GM19467 (cell line): ENCODE results near the gene ZNF782.
A peak's percentile ranks its signal among the peaks of the same experiment; 100 is the strongest.
"Not testable (repeated sequence)": the region's sequence is repeated elsewhere in the genome, so short reads cannot be mapped to it uniquely, and the experiment has no call there.

Experiments used
- ATAC-seq: cut with Tn5 transposase; IDR thresholded peaks from one replicate; pipeline ENCODE4 v1.9.1; 2021; ENCODE audit warnings: mild to moderate bottlenecking, moderate library complexity; ENCODE audit not compliant: unreplicated experiment

ZNF782 gene

DNA sequence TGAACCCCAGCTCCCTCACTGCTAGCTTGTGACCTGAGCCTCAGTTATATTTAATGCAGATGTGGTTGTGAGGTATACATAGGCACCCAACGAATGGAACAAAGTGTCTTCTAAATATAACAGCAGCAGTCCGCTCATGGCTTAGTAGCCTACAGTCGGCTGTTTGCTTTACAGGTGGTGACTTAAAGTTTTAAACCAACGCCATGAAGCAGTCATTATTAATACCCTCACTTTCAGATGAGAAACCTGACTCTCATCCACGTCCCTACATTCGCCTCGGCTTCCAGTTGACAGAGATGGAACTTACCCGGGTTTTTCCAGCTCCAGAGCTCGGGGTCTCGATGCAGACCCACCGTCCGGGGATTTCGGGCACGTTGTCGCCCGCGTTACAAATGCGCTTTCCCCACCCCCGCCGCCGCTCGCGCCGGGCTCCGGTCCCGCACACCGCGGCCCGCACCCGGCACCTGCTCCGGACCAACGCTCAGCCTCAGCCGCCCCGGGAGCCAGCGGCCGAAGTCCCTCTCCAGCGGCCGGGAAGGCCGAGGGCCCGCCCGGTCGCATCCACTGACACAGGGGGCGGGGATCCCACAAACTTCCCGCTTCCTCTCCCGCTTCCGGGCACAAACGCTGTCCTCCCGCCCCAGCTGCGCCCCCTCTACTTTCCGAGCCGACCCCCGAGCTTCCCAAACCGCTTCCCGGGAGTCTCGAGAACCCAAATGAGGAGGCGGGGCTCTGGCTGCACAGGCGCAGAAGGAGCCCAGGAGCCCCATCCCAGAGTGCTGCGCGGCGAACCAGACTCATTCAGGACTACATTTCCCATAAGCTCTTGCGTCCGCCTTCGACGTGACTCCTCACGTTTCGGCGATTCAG, at the start of gene ZNF782:
Gene ZNF782 (minus strand): TSS at position 734 of the 870 bp plus-strand sequence. CDS start 2,553 bp downstream, outside the sequence.
- peak; percentile 87 for ATAC-seq

DNA sequence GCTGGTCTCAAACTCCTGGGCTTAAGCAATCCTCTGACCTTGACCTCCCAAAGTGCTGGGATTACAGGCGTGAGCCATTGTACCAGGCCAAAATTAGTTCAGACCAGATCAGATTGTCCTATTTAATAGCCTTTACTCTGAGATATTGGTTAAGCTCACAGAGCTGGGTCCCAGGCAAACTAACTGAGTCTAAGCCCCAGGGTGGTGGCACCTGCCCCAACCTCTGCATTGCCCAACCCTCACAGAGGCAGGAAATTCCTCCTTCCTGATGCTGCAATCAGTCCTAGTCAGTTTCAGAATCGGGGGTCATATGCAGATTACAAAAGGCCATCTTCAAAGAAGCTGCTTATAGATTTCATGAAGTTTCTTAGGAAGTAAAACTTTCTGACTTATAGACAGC, 45.7 kb upstream of the ZNF782 start:
- not testable (repeated sequence) for ATAC-seq

DNA sequence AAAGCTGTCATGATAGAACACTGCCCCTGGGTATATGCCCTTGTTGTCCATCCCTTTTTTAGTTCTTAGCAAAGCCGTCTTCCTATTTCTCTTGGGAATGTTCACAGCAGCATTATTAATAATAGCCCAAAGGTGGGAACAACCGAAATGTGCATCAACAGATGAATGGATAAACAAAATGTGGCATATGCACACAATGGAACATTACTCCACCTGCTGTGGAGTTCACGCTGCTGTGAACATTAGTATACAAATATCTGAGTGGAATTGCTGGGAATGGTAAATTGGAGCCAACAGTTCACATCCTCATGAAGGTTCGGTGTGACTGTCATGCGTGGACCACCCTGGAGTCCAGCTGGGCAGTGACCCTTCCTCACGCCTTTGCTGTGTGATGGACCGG, 37.8 kb upstream of the ZNF782 start:
- ATAC-seq, result no peak

DNA sequence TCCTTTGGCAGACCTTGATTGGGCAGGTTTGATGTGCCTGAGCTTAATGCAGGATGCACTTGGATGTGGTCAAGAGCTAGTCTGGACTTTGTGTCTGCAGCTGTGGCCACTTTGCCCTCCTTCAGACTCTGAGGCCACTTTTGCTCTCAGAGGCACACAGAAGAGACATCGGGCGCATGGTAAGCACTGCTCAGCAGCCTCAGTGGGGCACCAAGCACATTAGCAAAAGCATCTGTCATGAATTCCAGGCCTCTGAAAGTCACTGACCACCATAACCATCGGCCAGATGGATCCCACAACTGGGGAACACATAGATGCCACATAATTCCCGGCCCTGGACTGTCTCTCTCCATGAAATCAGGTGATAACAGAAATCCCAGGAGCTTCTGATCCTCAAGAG, 34.3 kb upstream of the ZNF782 start:
- no peak for ATAC-seq

DNA sequence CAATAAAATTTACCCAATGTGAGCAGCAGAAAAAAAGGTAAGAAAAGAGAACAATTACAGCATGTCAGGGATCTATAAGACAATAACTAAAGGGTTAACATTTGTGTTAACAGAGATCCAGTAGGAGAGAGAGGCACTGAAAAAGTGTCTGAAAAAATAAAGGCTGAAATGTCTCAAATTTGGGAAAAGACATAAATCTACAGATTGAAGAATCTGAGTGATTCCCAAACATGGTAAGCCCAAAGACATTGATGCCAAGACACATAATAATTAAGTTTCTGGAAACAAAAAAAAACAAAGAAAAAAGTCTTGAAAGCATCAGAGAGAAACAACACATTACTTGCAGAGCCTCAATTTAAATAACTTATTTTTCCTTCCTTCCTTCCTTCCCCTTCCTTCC, 31.1 kb upstream of the ZNF782 start:
- ATAC-seq, result no peak

DNA sequence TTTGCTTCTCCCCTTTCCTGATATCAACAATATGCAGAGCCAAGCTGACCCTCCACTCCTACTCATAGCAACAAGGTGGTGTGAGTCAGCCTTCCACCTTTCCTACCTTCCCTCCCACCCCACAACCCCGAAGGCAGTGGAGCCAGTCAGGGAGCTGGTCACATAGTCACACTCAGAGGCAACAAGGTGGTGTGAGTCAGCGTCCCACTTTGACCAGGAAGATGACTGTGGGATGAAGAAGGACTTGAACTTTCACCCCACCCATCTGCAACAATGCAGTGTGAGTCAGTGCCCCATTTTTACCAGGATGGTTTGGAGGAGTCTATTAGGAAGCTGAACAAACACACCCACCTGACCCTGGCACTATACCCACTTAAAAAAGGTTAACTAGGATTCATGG, 30.1 kb upstream of the ZNF782 start:
- no peak for ATAC-seq

DNA sequence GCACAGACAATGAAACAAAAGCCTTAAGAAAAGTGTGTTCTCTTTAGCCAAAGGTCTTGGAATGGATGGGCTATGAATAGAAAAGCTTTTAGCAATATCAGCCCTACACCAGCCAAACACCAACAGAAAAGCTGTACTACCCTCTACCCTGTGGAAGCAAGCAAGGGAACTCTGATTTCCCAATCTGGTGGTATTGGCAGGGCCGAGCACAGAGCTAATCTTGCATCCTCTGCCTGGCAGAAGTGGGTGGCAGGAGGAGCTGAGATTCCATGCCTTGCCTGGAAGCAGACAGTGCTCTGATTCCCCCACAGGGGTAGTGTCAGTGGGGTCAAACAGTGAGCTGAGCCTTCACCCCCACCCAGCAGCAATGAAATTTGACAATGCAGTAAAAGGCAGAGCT, 29.6 kb upstream of the ZNF782 start:
- ATAC-seq, result no peak

DNA sequence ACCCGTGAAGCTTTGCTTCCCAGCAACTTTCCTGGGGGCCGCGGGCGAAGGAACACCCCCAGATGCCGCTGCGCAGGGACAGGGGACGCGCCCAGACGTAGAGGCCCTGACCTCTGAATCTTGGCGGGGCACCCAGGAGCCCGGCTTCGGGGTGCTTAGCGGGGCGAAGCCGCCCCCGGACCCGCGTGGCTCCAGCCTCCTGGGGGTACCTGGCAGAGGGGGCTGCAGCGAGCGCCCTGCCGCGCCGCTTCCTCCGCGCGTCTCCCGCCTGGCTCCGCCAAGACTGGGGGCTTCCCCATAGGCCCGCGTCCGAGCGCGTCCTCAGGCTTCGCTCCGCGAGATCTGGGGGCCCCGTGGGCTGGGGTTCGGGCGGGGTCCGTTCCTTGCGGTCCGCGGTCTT, 23.0 kb upstream of the ZNF782 start:
- no peak for ATAC-seq

DNA sequence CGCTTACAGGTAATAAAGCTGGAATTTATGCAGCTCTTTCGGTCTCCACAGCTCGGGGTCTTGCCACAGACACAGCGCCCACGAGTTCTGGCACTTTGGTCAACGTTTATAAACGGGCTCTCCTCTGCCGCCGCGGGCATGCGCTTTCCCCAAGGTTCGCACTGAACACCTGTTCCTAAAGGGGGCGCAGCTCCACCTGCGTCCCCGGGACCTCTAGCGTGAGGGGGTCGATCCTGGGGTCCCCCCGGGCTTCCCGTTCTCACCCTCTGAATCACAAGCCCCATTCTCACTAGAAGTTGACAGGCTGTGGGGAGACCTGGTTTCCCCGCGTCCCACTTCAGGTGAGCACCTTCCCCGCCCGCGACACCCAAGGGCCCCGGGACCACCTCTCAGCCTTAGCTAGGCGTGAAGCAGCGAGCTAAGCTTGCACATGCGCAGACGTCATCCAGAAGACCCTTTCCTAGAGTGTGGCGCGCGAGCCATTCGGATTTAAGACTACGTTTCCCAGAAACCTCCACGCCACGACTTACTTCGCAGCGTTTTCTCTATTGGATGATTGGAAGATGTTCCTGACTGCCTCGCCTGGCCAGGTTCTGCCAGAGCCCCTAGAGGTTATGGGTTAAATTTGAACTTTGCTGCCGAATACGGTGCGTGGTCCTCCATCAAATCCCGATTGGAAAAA, 21.3 kb upstream of the ZNF782 start:
- peak; percentile 62 for ATAC-seq

DNA sequence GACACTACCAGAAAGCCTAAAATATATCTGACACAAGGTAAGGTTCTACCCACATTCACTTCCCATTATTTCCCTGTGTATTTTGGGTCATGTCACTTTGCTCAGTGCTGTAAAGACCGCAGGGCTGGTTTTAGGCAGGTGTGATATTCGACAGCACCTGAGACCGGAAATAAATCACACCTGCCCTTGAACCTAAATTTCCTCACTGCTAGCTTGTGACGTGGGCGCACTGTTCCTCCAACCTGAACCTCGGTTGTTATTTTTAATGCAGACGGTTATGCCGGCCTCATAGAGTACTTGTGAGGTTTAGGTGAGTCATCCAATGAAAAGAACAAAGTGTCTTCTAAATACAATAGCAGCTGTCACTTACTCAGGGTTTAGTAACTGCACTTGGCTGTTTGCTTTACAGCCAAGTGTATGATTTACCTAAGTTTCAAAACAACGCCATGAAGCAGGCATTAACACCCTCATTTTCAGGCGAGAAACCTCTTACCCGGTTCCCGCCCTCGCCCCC, 20.7 kb upstream of the ZNF782 start:
- peak; percentile 53 for ATAC-seq

DNA sequence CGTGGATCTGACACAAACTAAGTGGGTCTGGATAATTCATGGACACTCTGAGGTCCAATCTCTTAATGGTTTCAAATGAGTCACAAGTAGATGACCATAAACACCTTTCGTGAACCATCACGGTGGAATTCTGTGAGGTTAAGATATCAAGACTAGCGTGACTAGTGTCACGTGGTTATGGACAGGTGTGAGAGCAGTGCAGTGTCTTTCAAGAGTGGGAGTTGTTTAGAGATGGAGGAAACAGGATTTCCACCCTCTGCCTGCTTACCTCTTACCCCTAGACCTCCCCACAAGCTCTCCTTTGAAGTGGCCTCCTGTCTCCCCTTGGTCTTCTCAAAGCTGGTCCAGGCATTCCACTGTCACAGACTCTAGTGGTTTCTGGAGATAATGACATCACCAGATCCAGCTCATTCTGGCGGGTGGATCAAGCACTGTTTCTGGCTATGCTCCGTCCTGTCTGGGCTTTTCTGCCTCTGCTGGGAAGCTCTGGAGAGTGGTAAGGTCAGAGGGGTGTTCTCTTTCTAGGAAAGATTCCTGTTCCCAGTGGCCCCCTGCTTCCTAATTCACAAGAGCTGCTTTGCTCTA, 20.0 kb upstream of the ZNF782 start:
- no peak for ATAC-seq

DNA sequence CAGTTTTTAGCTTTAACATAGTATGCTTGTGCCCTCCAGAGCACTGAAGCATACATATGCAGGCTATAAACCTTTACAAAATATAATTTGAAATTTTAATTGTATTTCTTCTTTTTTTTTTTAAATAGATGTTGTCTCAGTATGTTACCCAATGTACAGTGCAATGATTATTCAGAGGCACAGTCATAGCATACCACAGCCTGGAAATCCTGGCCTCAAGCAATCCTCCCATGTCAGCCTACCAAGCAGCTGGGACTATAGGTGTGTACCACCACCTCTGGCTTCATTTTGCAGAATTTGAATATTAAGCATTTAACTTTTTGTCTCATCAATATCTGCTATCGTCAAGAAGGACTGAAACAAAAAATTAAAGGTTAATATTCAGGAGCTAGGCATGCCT, 16.9 kb upstream of the ZNF782 start:
- no peak for ATAC-seq

DNA sequence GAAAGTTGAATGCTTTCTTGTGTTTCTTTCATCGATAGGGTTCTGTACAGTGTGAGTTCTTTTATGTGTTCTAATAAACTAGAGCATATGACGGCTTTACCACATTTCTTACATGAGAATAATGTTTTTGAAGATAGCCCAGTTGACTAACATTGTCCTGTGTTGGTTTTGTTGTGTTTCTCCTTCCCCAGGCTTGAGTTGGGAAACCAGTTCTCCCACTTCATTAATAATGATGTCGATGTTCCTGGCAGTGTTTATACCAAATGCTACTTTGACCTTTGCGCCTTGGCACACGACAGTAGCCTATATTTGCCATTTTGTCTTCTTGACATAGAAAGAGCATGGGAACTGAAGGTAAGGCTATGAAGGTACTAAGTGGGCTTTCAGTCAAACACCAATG, 14.4 kb upstream of the ZNF782 start:
- ATAC-seq, result no peak

DNA sequence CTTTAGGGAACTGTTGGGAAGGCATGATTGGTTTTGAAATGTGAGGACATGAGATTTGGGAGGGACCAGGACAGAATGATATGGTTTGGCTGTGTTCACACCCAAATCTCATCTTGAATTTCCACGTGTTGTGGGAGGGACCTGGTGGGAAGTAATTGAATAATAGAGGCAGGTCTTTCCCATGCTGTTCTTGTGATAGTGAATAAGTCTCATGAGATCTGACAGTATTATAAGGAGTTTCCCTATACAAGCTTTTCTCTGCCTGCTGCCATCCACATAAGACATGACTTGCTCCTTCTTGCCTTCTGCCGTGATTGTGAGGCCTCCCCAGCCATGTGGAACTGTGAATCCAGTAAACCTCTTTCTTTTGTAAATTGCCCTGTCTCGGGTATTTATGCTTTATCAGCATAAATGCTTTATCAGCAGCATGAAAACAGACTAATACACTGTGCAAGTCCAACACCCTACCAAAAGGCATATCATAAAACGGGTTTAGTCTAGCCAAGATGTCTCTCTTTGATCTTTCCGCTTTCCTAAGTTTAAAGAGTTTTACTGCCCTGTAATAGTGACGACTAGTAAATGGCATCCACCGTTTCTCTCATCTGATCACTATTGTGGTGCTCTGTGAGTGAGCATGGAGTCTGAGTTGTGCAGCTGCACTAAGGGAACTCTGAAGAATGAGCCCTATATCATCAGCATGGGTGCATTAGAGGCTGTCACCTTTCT, 12.9 kb upstream of the ZNF782 start:
- ATAC-seq, result no peak

DNA sequence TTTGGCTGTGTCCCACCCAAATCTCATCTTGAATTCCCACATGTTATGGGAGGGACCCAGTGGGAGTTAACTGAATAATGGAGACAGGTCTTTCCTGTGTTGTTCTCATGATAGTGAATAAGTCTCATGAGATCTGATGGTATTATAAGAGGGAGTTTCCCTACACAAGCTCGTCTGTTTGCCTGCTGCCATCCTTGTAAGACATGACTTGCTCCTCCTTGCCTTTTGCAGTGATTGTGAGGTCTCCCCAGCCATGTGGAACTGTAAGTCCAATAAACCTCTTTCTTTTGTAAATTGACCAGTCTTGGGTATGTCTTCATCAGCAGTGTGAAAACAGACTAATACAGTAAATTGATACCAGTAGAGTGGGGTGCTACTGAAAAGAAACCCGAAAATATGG, 10.9 kb upstream of the ZNF782 start:
- not testable (repeated sequence) for ATAC-seq

DNA sequence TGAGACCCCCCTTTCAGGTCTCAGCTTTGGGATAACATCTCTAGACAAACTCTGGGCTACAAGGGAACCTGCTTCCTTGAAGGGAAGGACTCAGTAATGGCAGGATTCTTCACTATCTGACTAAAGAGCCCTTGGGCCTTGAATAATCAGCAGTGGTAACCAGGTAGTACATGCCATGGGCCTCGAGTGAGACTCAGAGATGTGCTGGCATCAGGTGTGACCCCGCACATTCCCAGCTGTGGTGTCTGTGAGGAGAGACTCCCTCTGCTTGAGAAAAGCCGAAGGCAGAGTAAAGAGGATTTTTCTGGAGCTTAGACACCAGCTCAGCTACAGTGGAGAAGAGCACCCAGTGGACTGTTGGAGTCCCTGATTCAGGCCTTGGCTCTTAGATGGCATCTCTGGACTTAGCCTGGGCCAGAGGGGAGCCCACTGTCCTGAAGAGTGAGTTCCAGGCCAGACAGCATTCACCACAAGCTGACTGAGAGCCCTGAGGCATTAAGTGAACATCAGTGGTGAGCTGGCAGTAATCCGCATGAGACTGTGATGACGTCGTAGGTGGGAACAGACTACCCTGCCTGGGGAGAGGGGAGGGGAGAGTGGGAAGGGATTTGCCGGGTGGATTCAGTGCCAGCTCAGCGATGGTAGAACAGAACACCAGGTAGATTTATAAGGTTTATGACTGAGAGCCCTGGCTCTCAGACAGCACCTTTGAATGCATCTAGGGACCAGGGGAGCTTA, 5.3 kb upstream of the ZNF782 start:
- no peak for ATAC-seq

DNA sequence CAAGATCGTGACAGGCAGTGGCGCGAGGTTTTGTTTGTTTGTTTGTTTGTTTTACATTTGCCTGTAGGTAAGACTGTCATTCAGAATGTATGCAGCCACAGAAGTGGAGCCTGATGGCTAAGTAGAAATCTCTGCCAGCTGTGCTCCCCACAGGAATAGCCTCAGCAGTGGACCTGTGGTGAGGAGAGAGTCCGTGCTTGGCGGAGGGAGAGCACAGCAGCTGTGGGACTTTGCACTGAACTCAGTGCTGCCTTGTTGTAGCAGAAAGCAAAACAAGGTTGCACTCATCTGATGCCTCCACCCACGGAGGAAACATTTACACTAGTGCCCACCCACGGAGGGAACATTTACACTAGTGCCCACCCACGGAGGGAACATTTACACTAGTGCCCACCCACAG, 4.4 kb upstream of the ZNF782 start:
- no peak for ATAC-seq

DNA sequence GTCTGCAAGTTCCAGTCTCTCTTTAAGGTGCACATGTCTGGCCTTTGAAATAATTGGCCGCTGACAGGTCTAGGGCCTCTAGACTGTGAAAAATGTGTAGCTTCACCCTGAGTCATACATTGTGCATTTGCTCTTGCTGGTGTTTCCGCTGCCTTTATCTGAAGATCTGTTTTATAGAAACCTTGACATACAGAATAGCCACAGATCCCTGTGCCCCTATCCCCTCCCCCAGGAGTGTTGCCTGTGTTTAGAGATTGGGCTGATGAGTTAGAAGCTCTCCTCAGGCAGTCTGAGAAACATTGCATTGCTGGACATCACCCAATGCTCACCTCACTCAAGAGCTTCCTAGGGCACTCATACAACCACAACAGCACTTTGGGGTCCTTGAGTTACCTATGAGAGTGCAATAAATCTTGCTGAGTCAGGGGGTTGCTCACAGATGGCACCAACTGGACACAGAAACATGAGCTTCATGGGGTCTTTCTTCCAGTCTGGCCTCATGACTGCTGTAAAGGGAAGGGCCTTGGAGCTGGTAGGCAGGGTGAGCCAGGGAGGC, 3.8 kb upstream of the ZNF782 start:
- no peak for ATAC-seq

DNA sequence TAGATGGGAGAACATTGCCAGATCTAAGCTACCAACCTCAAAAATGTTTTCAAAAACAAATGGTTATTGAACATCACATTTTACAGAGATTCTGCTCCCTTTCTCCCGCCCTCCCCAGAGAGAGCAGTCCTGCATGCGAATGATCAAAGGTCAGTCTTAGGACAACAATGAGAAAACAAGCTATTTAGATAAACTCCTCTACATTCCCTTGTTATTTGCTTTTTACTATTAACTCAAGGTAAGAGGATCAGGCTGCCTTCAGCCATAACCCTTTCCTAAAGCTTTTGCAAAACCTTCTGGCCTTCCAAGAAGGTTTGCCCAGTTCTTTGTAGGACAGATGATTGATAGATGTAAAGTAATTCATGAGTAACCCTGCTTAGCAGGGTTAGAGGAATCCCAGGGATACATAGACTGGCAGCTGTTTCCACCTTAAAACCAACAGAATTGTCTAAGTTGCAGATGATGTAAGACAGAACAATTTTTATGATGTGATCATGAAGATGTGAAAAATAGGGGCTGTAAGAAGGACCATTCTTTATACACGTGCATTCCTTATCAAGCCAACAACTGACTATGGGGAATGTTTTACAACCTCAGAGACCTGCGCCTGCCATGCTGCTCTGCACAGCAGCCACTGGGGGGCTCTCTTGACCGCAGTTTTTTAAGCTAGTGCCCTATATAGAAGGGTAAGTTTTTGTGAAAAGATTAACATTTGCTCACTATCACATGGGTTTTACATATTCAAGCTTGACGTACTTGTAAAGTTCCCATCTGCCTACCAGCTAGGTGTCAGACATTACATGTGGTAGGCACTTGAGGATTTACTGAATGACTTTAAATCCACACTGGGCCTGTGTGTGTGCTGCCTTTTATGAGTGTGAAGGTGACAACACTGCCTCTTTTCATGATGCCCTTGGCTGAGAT, 2.3 kb upstream of the ZNF782 start:
- ATAC-seq, result no peak
